GM12865 (cell line): ENCODE data around the gene GIPC3.

Experiments
- DNase-seq: peaks from one replicate; pipeline ENCODE4 v3.0.0; 2010; ENCODE audit warnings: low read depth
- H3K4me3 ChIP-seq: 2 replicates; pipeline ENCODE4 v1.5.1; 2011; ENCODE audit warnings: mild to moderate bottlenecking, low read depth, low read length, control low read depth
- CTCF ChIP-seq: IDR thresholded peaks from 2 replicates; pipeline ENCODE4 v1.5.1; 2011; ENCODE audit warnings: low read length, control low read depth, low read depth, inconsistent platforms; ENCODE audit not compliant: insufficient read depth; ENCODE audit errors: missing control alignments

Gene GIPC3

GRCh38 chr19:3610745-3611717 lies 25.8 kb downstream of the GIPC3 start:
- H3K4me3 ChIP-seq, result no peak overlapping the region
- TF ChIP-seq CTCF, result no peak
- DNase-seq, result no peak

GRCh38 chr19:3611841-3612240 lies 26.6 kb downstream of the GIPC3 start:
- DNase-seq, result no peak
- no peak for TF ChIP-seq CTCF
- H3K4me3 ChIP-seq, result no peak overlapping the region

- DNase-seq, result no peak
- TF ChIP-seq CTCF, result no peak
These were observed 27.1 kb downstream of the GIPC3 start for GRCh38 chr19:3612330-3612729.

DNA sequence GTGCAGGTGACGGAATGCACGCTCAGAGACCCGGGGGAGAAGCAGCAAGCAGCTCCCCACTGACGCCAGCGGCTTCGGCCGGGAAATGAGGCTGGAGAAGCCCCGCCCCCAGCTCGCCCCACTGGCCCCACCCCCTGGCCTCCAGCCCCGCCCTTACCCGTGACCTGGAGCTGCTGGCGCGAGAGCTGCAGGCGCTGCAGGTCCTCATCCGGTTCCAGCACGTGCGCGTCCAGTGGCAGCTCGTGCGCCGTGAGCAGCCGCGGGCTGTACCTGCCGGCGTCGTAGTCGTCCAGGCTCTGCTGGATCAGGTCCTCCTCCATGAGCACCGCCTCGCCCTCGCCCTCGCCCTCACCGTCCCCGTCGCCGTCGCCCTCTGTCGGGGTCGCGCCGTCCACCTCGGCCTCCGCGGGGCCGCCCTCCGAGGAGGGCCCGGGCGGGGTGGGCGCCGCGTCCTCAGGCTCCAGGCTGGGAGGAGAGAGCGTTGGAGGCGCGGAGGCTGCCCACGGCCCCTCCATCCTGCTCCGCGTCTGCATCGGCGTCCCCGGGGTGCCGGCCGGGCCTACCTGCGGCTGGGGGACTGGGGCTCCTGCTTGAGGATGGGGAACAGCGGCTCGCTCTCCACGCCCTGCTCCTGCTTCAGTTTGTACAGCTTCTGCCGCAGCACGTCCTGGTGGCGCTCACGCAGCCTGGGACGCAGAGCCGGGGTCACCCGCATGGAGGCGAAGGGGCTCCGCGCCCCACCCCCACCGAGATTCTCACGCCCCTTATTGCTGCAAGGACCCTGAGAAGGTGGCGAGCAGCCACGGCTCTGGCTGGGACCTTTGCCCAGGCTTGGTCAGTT lies 27.8 kb downstream of the GIPC3 start:
- DNase-seq, result no peak
- no peak for TF ChIP-seq CTCF
- H3K4me3 ChIP-seq, result no peak overlapping the region

More at GRCh38 chr19:3612330-3612729, 27.1 kb downstream of the GIPC3 start:
- H3K4me3 ChIP-seq, result no peak overlapping the region

DNA sequence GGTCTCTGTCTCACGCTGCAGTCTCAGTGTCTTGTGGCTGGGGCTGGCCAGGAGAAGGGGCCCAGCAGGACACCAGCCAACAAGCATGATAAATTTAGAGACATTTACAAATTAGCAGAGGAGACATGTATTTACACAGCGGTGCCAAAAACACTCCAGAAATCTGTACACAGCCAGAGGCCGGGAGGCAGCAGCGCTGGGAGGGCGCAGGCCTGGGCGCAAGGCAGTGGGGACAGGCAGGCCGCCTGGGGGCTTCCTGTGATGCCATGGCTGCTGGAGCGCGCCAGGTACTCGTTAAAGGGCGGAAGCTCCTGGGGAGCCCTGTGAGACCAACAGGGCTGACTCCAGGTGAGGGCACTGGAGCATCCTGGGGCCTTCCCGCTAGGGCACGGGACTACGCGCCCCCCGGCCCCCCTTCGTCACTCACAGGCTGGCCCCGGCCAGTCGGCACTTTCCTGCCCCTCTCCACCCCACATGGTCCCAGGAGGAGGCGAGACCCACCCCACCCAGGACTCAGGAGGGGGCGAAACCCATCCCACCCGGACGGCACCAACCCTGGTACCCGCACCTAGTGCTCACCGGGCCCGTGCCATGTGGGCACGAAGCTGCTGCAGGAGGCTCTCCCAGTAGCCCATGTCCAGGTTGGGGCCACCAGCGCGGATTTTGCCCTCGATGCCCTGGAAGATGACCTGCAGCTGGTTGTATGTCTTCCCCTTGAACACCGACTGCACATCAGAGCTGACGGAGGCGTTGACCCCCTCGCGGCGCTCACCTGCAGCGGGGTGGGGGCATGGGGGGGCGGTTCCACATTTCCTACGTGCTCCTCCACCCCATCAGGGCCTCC lies 28.8 kb downstream of the GIPC3 start:
- TF ChIP-seq CTCF, result no peak
- no peak overlapping the region for H3K4me3 ChIP-seq
- no peak for DNase-seq

- no peak for TF ChIP-seq CTCF
- DNase-seq, result no peak
- H3K4me3 ChIP-seq, result no peak overlapping the region
These were observed 29.7 kb downstream of the GIPC3 start for GRCh38 chr19:3614858-3615505.
